H1 (cell line): ENCODE measurements around the gene HSPB1. TPM values are rescaled to one million over a fixed set of nuclear protein-coding genes. Genes with fewer than 3 reads are reported as not detected.

Experiments
- CTCF ChIA-PET: fragments of 300-600 bp; sonication (Branson Sonifier 250); formaldehyde crosslinking; loops from one replicate; lab custom pipeline; 2021; ENCODE audit not compliant: partially characterized antibody; lab: Charles Lee
- POLR2A ChIA-PET: fragments of 300-600 bp; sonication (Branson Sonifier 250); formaldehyde crosslinking; loops from one replicate; lab custom pipeline; 2021; ENCODE audit warnings: inconsistent platforms; ENCODE audit not compliant: partially characterized antibody; lab: Charles Lee
- DNase-seq, 2 experiments: peaks; one replicate each; pipeline versions ENCODE4 v3.0.0 to v3.0.0-alpha.2; 2010 to 2022; ENCODE audit warnings: low spot score in 2 of 2, low read depth in 1 of 2, mixed read lengths in 1 of 2
- FAIRE-seq: peaks from 2 replicates; lab custom pipeline; 2011; peaks lifted over from hg19 to GRCh38; lab: Jason Lieb, UNC
- H2AFZ ChIP-seq: 2 replicates; pipeline ENCODE4 v1.8.1; 2012; ENCODE audit warnings: low read length, inconsistent platforms
- H2AK5ac ChIP-seq: 2 replicates; pipeline ENCODE4 v1.6.1; 2013; ENCODE audit warnings: low read depth, low read length
- H2BK120ac ChIP-seq: replicated peaks from 2 replicates; pipeline ENCODE3; 2013; ENCODE audit warnings: low read depth, low read length, inconsistent platforms
- H2BK12ac ChIP-seq: 2 replicates; pipeline ENCODE4 v1.6.1; 2013; ENCODE audit warnings: low read depth, low read length
- H2BK15ac ChIP-seq: 2 replicates; pipeline ENCODE4 v1.6.1; 2013; ENCODE audit warnings: low read length
- H2BK20ac ChIP-seq: 2 replicates; pipeline ENCODE4 v1.6.1; 2013; ENCODE audit warnings: low read length
- H2BK5ac ChIP-seq: 2 replicates; pipeline ENCODE4 v1.6.1; 2013; ENCODE audit warnings: low read depth, low read length
- H3K14ac ChIP-seq: 2 replicates; pipeline ENCODE4 v1.6.1; 2013; ENCODE audit warnings: inconsistent platforms; ENCODE audit not compliant: insufficient read length
- H3K18ac ChIP-seq: 2 replicates; pipeline ENCODE4 v1.6.1; 2013; ENCODE audit warnings: low read length; ENCODE audit errors: extremely low read depth
- H3K23ac ChIP-seq: 2 replicates; pipeline ENCODE4 v1.6.1; 2013; ENCODE audit warnings: inconsistent platforms; ENCODE audit not compliant: insufficient read length
- H3K23me2 ChIP-seq: 2 replicates; pipeline ENCODE4 v1.6.1; 2013; ENCODE audit warnings: low read depth, low read length
- H3K27ac ChIP-seq: 2 replicates; pipeline ENCODE4 v1.6.1; 2011; ENCODE audit warnings: low read depth, low read length, inconsistent platforms
- H3K27me3 ChIP-seq, 4 experiments: replicated peaks in 1 of 4; 1 replicate in 1 of 4; 2 replicates in 3 of 4; pipeline versions ENCODE4 v1.6.1 to v1.8.1; 2011 to 2013; ENCODE audit warnings: low read length in 3 of 4, mild to moderate bottlenecking in 3 of 4, inconsistent platforms in 2 of 4, mixed read lengths in 2 of 4, moderate library complexity in 1 of 4; ENCODE audit not compliant: control insufficient read depth in 3 of 4, insufficient read depth in 3 of 4; ENCODE audit errors: extremely low read depth in 1 of 4
- H3K36me3 ChIP-seq, 4 experiments: 2 replicates each; pipeline versions ENCODE4 v1.6.1 to v1.8.1; 2011 to 2013; ENCODE audit warnings: mild to moderate bottlenecking in 4 of 4, low read length in 3 of 4, moderate library complexity in 2 of 4, control low read depth in 1 of 4, inconsistent platforms in 1 of 4; ENCODE audit not compliant: insufficient read depth in 4 of 4, control insufficient read depth in 2 of 4
- H3K4ac ChIP-seq: replicated peaks from 2 replicates; pipeline ENCODE3; 2013; ENCODE audit warnings: low read length, low read depth, mixed read lengths, inconsistent platforms; ENCODE audit not compliant: insufficient read length
- H3K4me1 ChIP-seq, 4 experiments: replicated peaks in 1 of 4; 1 replicate in 1 of 4; 2 replicates in 3 of 4; pipeline versions ENCODE4 v1.6.1 to v1.8.1; 2011 to 2013; ENCODE audit warnings: low read length in 3 of 4, inconsistent platforms in 2 of 4, mixed read lengths in 1 of 4; ENCODE audit not compliant: insufficient read depth in 4 of 4, control insufficient read depth in 3 of 4
- H3K4me2 ChIP-seq, 2 experiments: 2 replicates each; pipeline versions ENCODE4 v1.6.1 to v1.8.1; 2011 to 2013; ENCODE audit warnings: low read depth in 2 of 2, low read length in 2 of 2, control low read depth in 1 of 2, inconsistent platforms in 1 of 2, mild to moderate bottlenecking in 1 of 2; ENCODE audit not compliant: insufficient read depth in 1 of 2
- H3K4me3 ChIP-seq, 4 experiments: fragments of 200-600, 300-600 bp in 1 of 4; sonication (generic), shearing (Covaris generic), sonication (Bioruptor Twin) in 1 of 4; 2 replicates each; pipeline versions ENCODE4 v1.5.1 to v1.8.1; 2011 to 2016; ENCODE audit warnings: low read length in 4 of 4, low read depth in 3 of 4, control low read depth in 2 of 4, inconsistent platforms in 2 of 4, mild to moderate bottlenecking in 2 of 4, mixed read lengths in 1 of 4, moderate library complexity in 1 of 4; ENCODE audit not compliant: insufficient read depth in 2 of 4; ENCODE audit errors: extremely low read depth in 1 of 4
- H3K56ac ChIP-seq: replicated peaks from 2 replicates; pipeline ENCODE3; 2013; ENCODE audit warnings: low read depth, mild to moderate bottlenecking, mixed read lengths, low read length, inconsistent platforms; ENCODE audit not compliant: insufficient read length
- H3K79me1 ChIP-seq: 2 replicates; pipeline ENCODE4 v1.6.1; 2013; ENCODE audit warnings: low read depth, low read length, control low read depth
- H3K79me2 ChIP-seq, 2 experiments: 2 replicates each; pipeline versions ENCODE4 v1.6.1 to v1.8.1; 2012 to 2013; ENCODE audit warnings: low read length in 2 of 2, mild to moderate bottlenecking in 2 of 2, inconsistent platforms in 1 of 2; ENCODE audit not compliant: insufficient read depth in 2 of 2, control insufficient read depth in 1 of 2
- H3K9ac ChIP-seq, 4 experiments: replicated peaks in 1 of 4; 1 replicate in 1 of 4; 2 replicates in 3 of 4; pipeline versions ENCODE4 v1.6.1 to v1.8.1; 2011 to 2013; ENCODE audit warnings: low read depth in 3 of 4, low read length in 3 of 4, control low read depth in 2 of 4, mild to moderate bottlenecking in 2 of 4, moderate library complexity in 2 of 4, inconsistent platforms in 1 of 4; ENCODE audit errors: extremely low read depth in 1 of 4
- H3K9me3 ChIP-seq, 2 experiments: 2 replicates each; pipeline versions ENCODE4 v1.6.1 to v1.8.1; 2012 to 2013; ENCODE audit warnings: mild to moderate bottlenecking in 2 of 2, moderate library complexity in 2 of 2, control low read depth in 1 of 2, inconsistent platforms in 1 of 2, low read depth in 1 of 2, low read length in 1 of 2, mixed read lengths in 1 of 2; ENCODE audit not compliant: insufficient read depth in 2 of 2
- H4K20me1 ChIP-seq, 2 experiments: replicated peaks in 1 of 2; 2 replicates each; pipeline versions ENCODE3 to v1.8.1; 2011 to 2013; ENCODE audit warnings: inconsistent platforms in 2 of 2, low read length in 2 of 2, mild to moderate bottlenecking in 1 of 2; ENCODE audit not compliant: insufficient read depth in 2 of 2, control insufficient read depth in 1 of 2
- H4K5ac ChIP-seq: 2 replicates; pipeline ENCODE4 v1.6.1; 2013; ENCODE audit warnings: low read length, low read depth, mixed read lengths, inconsistent platforms; ENCODE audit not compliant: insufficient read length
- H4K8ac ChIP-seq: 2 replicates; pipeline ENCODE4 v1.8.0; 2013; ENCODE audit warnings: mild to moderate bottlenecking, moderate library complexity, low read length, inconsistent platforms; ENCODE audit not compliant: insufficient read depth; ENCODE audit errors: extremely low read depth
- H4K91ac ChIP-seq: replicated peaks from 2 replicates; pipeline ENCODE3; 2013; ENCODE audit warnings: low read length, mixed read lengths, inconsistent platforms; ENCODE audit not compliant: insufficient read length
- EGR1 ChIP-seq: IDR thresholded peaks from 2 replicates; pipeline ENCODE4 v1.6.1; 2011; ENCODE audit warnings: low read depth, low read length, borderline replicate concordance
- TBP ChIP-seq: IDR thresholded peaks from 2 replicates; pipeline ENCODE4 v1.6.1; 2011; ENCODE audit warnings: low read depth, low read length, improper control_type of control experiment
- TEAD4 ChIP-seq: IDR thresholded peaks from 2 replicates; pipeline ENCODE4 v1.6.1; 2012; ENCODE audit warnings: low read depth, low read length, inconsistent platforms, mixed read lengths
- ZNF274 ChIP-seq: IDR thresholded peaks from 2 replicates; pipeline ENCODE4 v1.7.0; 2012; ENCODE audit warnings: low read length, borderline replicate concordance; ENCODE audit errors: extremely low read depth
- WGBS, 2 experiments: shearing (Covaris generic) in 1 of 2; methylation state at CpG; one replicate each; pipeline versions ENCODE4 v1.1.6 to v1.1.7; 2013 to 2015; ENCODE audit warnings: low lambda C conversion rate in 2 of 2, mixed read lengths in 2 of 2, inconsistent platforms in 1 of 2, low coverage in 1 of 2, missing lambda C conversion rate in 1 of 2; ENCODE audit not compliant: insufficient replicate concordance in 2 of 2, insufficient coverage in 1 of 2, insufficient read length in 1 of 2; ENCODE audit errors: extremely low coverage in 1 of 2, missing lambda C conversion rate in 1 of 2; 5-methylcytosine and 5-hydroxymethylcytosine counted together
- polyA plus RNA-seq, 7 experiments: library from polyadenylated mRNA; depleted of rRNA in 3 of 7; stranded (reverse) in 5 of 7; unstranded in 2 of 7; fragments of >200 nt in 5 of 7; fragments of 200-250 nt in 2 of 7; gene quantifications; 1 replicate in 5 of 7; 2 replicates in 1 of 7; 4 replicates in 1 of 7; pipeline versions ENCODE4 v1.2.1 to v1.2.3, GENCODE V29; 2011 to 2013; ENCODE audit warnings: missing spikeins in 2 of 7, mixed read lengths in 2 of 7
- total RNA-seq: library from RNA; stranded (reverse); fragmentation: NEBNext Ultra II Directional; extraction: Animal tissue kit (Norgen Biotek cat#: 25700); gene quantifications from 2 replicates; pipeline ENCODE4 v1.2.1, GENCODE V29; 2021

The HSPB1 gene
- total and polyA plus RNA-seq, 2 of the 8 experiments (the other 6 are each of a cell fraction or from before 2014, with no cell fraction given), result 165 to 254 TPM

- no peak overlapping the region for H2BK12ac ChIP-seq
- 86% methylated on average over 1 of the region's 3 CpGs; no CpG with 5 or more reads in 1 of the 2 experiments for whole genome bisulfite sequencing, 2 experiments
- no peaks in the 10 kb centered on the region for H3K9me3 ChIP-seq
- ChIA-PET CTCF (no interaction called here), POLR2A (interaction anchor here (1.0 to 15.6 kb wide), 2 partner anchors 14 to 24 kb away, joined by 3 to 249 read pairs; partner anchors contain the start of gene YWHAG)
- H3K4me1 ChIP-seq, result peaks cover 0 to 4% (median 1%) of the 10 kb centered on the region in 4 experiments; a peak in 1 of 7 replicates
- peaks cover 36 to 47% of the 10 kb centered on the region in 2 experiments for H4K20me1 ChIP-seq
- peaks cover 55 to 99% of the 10 kb centered on the region in 2 experiments for H3K79me2 ChIP-seq
- no peak overlapping the region for H4K5ac ChIP-seq
- no peak overlapping the region for H2AK5ac ChIP-seq
- H3K18ac ChIP-seq, result no peak overlapping the region
- H3K23ac ChIP-seq, result no peak overlapping the region
- H2AFZ ChIP-seq, result no peak overlapping the region
- DNase-seq, result no peak
- no peak overlapping the region for H3K4me2 ChIP-seq
- no peak overlapping the region for H2BK5ac ChIP-seq
- H3K27ac ChIP-seq, result no peak overlapping the region
- H3K79me1 ChIP-seq, result peaks cover 17% of the 10 kb centered on the region
- H2BK120ac ChIP-seq, result no peak overlapping the region
- H3K14ac ChIP-seq, result no peak overlapping the region
- H3K4me3 ChIP-seq, result no peak overlapping the region
- no peak overlapping the region for H3K56ac ChIP-seq
- no peak overlapping the region for H4K8ac ChIP-seq
- H4K91ac ChIP-seq, result no peak overlapping the region
- peaks cover 7 to 76% (median 30%) of the 10 kb centered on the region in 4 experiments; a peak in 7 of 8 replicates for H3K36me3 ChIP-seq
- H2BK15ac ChIP-seq, result no peak overlapping the region
- no peak overlapping the region for H3K9ac ChIP-seq
- TF ChIP-seq TBP (no peak), EGR1 (no peak), TEAD4 (no peak), ZNF274 (no peak)
- FAIRE-seq, result no peak
- H3K23me2 ChIP-seq, result no peaks in the 10 kb centered on the region
- no peaks in the 10 kb centered on the region for H3K27me3 ChIP-seq
- no peak overlapping the region for H2BK20ac ChIP-seq
- no peak overlapping the region for H3K4ac ChIP-seq
Observed at GRCh38 chr7:76340617-76341131, 38.2 kb downstream of the HSPB1 start.
